ENCODE results near the gene PCSK6. TPM values are rescaled to one million over a fixed set of nuclear protein-coding genes. Genes with fewer than 3 reads are reported as not detected.

PCSK6 gene
- total RNA-seq, 4 donors from 2014 or later = 12.8 to 23.2 (median 18.4) TPM

- Histone ChIP-seq H3K4me1 (no peaks in the 10 kb centered on the region), H3K4me3 (no peak overlapping the region), H3K9me3 (peaks cover 0 to 13% (median 0%) of the 10 kb centered on the region in 3 donors), H3K27me3 (peaks cover 21% of the 10 kb centered on the region), H3K36me3 (no peaks in the 10 kb centered on the region), H3K27ac (no peak overlapping the region)
- no peak for ATAC-seq
- TF ChIP-seq CTCF (IDR thresholded peaks at IDR 0.05) (no peak), POLR2AphosphoS5 (IDR thresholded peaks at IDR 0.05) (no peak), POLR2A (IDR thresholded peaks at IDR 0.05) (no peak), EP300 (IDR thresholded peaks at IDR 0.05) (no peak)
- WGBS, 2 donors (ENCODE audit: low coverage in 1 of 2) = 73% methylated on average over 3 of the region's 3 CpGs; no CpG with 5 or more reads in 1 of the 2 donors
Measured at GRCh38 chr15:101366853-101367252, 122.7 kb downstream of the PCSK6 start.

GRCh38 chr15:101362986-101363566, 126.4 kb downstream of the PCSK6 start:
- 77 to 87% methylated on average over 3 to 7 of the region's 8 CpGs for WGBS, 2 donors (ENCODE audit: low coverage in 1 of 2)
- H3K4me3 ChIP-seq = no peak overlapping the region
- peaks cover 7% of the 10 kb centered on the region for H3K27me3 ChIP-seq
- H3K4me1 ChIP-seq = no peaks in the 10 kb centered on the region
- H3K27ac ChIP-seq = no peak overlapping the region
- no peak for TF ChIP-seq EP300 (IDR thresholded peaks at IDR 0.05)
- no peak for TF ChIP-seq POLR2A (IDR thresholded peaks at IDR 0.05)
- TF ChIP-seq POLR2AphosphoS5 (IDR thresholded peaks at IDR 0.05) = no peak
- no peak for TF ChIP-seq CTCF (IDR thresholded peaks at IDR 0.05)
- no peaks in the 10 kb centered on the region for H3K36me3 ChIP-seq
- peaks cover 0 to 13% (median 0%) of the 10 kb centered on the region in 3 donors for H3K9me3 ChIP-seq
- ATAC-seq = no peak

- no peaks in the 10 kb centered on the region for H3K4me1 ChIP-seq
- no peak for ATAC-seq
- 76 to 83% methylated on average over 3 to 5 of the region's 10 CpGs for WGBS, 2 donors (ENCODE audit: low coverage in 1 of 2)
- TF ChIP-seq CTCF (IDR thresholded peaks at IDR 0.05) (no peak), POLR2A (IDR thresholded peaks at IDR 0.05) (no peak), EP300 (IDR thresholded peaks at IDR 0.05) (no peak), POLR2AphosphoS5 (IDR thresholded peaks at IDR 0.05) (no peak)
- no peak overlapping the region for H3K27ac ChIP-seq
- H3K4me3 ChIP-seq = no peak overlapping the region
- no peaks in the 10 kb centered on the region for H3K36me3 ChIP-seq
- peaks cover 7% of the 10 kb centered on the region for H3K27me3 ChIP-seq
- H3K9me3 ChIP-seq = peaks cover 0 to 13% (median 0%) of the 10 kb centered on the region in 3 donors
Measured at GRCh38 chr15:101362359-101362758, 127.1 kb downstream of the PCSK6 start.

DNA sequence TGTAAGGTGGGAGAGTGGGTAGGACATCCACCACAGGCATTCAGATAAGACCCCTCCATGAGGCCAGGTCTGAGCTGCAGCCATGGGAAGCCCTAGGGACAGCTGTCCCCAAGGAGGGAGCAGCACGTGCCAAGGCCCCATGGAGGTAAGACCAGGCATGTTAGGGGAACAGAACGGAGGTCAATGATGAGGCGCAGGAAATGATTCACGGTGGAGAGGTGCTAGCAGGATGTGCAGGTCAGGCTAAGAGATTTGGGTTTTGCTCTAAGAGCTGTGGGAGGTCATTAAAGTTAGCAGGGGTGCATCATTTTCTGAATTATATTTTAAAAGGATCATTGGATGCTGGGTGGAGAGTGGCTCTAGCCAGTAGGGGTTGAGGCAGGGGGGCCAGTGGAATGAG, 128.1 kb downstream of the PCSK6 start:
- WGBS, 2 donors (ENCODE audit: low coverage in 1 of 2) = 38 to 80% methylated on average over 3 to 4 of the region's 4 CpGs
- H3K27ac ChIP-seq = no peak overlapping the region
- TF ChIP-seq POLR2AphosphoS5 (IDR thresholded peaks at IDR 0.05) (no peak), POLR2A (IDR thresholded peaks at IDR 0.05) (no peak), CTCF (IDR thresholded peaks at IDR 0.05) (no peak), EP300 (IDR thresholded peaks at IDR 0.05) (no peak)
- no peaks in the 10 kb centered on the region for H3K36me3 ChIP-seq
- peaks cover 0 to 13% (median 0%) of the 10 kb centered on the region in 3 donors for H3K9me3 ChIP-seq
- no peaks in the 10 kb centered on the region for H3K4me1 ChIP-seq
- ATAC-seq = no peak
- H3K27me3 ChIP-seq = peaks cover 7% of the 10 kb centered on the region
- no peak overlapping the region for H3K4me3 ChIP-seq

GRCh38 chr15:101359365-101359947, 130.1 kb downstream of the PCSK6 start:
- no peak for ATAC-seq
- TF ChIP-seq POLR2AphosphoS5 (IDR thresholded peaks at IDR 0.05) (no peak), POLR2A (IDR thresholded peaks at IDR 0.05) (no peak), EP300 (IDR thresholded peaks at IDR 0.05) (no peak), CTCF (IDR thresholded peaks at IDR 0.05) (no peak)
- Histone ChIP-seq H3K36me3 (no peaks in the 10 kb centered on the region), H3K4me3 (no peak overlapping the region), H3K27ac (no peak overlapping the region), H3K9me3 (peaks cover 0 to under 1% (median 0%) of the 10 kb centered on the region in 3 donors), H3K27me3 (peaks cover 7% of the 10 kb centered on the region), H3K4me1 (no peaks in the 10 kb centered on the region)
- WGBS, 2 donors (ENCODE audit: low coverage in 1 of 2) = 53 to 66% methylated on average over 3 to 4 of the region's 9 CpGs

Data from gastroesophageal sphincter (tissue), 4 donors.